ENCODE data around the gene CCDC120. TPM values are rescaled to one million over a fixed set of nuclear protein-coding genes. Genes with fewer than 3 reads are reported as not detected.

The CCDC120 gene
- total and polyA plus RNA-seq, 11 donors: 0.48 to 3.3 (median 1.1) TPM

- DNase-seq: peak; percentile 35 to 74 (median 63)
- 2 to 54% (median 14%) methylated on average over 40 to 77 of the region's 79 CpGs for WGBS, 4 donors
- intact Hi-C loops (cut with DNase I): loop anchor here in 1 of 10 donors (10.0 kb wide), 1 partner anchor 359 kb away; the partner anchor contains the start of gene SUV39H1
- H3K9me3 ChIP-seq: peaks cover 0 to 10% (median 0%) of the 10 kb centered on the region in 12 donors
- H3K36me3 ChIP-seq: no peaks in the 10 kb centered on the region
- H3K4me3 ChIP-seq: peak overlapping the region; percentile 35 to 78 (median 62)
- peaks cover 0 to 3% (median 0%) of the 10 kb centered on the region in 12 donors for H3K4me1 ChIP-seq
- peak in 3 of 4 donors; percentile 82 to 86 (median 83) for ATAC-seq
- no peak for TF ChIP-seq POLR2A (IDR thresholded peaks at IDR 0.05)
- no peak for TF ChIP-seq CTCF (IDR thresholded peaks at IDR 0.05)
- peak overlapping the region; percentile 31 to 88 (median 73) for H3K27ac ChIP-seq
- H3K27me3 ChIP-seq: no peaks in the 10 kb centered on the region
These were observed 5.4 kb upstream of the CCDC120 start for GRCh38 chrX:49053223-49054072.

- no peaks in the 10 kb centered on the region for H3K36me3 ChIP-seq
- TF ChIP-seq CTCF (IDR thresholded peaks at IDR 0.05) (no peak), POLR2A (IDR thresholded peaks at IDR 0.05) (no peak)
- DNase-seq (no peak), ATAC-seq (peak in 1 of 4 donors; percentile 6)
- no peaks in the 10 kb centered on the region for H3K27me3 ChIP-seq
- peaks cover 0 to 10% (median 0%) of the 10 kb centered on the region in 12 donors for H3K9me3 ChIP-seq
- H3K4me1 ChIP-seq: peaks cover 0 to 3% (median 0%) of the 10 kb centered on the region in 12 donors
- H3K4me3 ChIP-seq: peak overlapping the region in 11 of 12 donors; percentile 52 to 78 (median 63)
- H3K27ac ChIP-seq: peak overlapping the region; percentile 31 to 88 (median 73)
- intact Hi-C loops (cut with DNase I): loop anchor here in 1 of 10 donors (10.0 kb wide), 1 partner anchor 359 kb away; the partner anchor contains the start of gene SUV39H1
- WGBS, 4 donors: 81 to 93% (median 86%) methylated on average over 5 of the region's 5 CpGs
These were observed 4.6 kb upstream of the CCDC120 start for GRCh38 chrX:49054073-49054762.

- Histone ChIP-seq H3K27me3 (no peaks in the 10 kb centered on the region), H3K4me3 (no peak overlapping the region), H3K27ac (peak overlapping the region in 1 of 12 donors; percentile 13), H3K4me1 (no peaks in the 10 kb centered on the region), H3K36me3 (no peaks in the 10 kb centered on the region), H3K9me3 (peaks cover 0 to 5% (median 0%) of the 10 kb centered on the region in 12 donors)
- no peak for DNase-seq
- TF ChIP-seq POLR2A (IDR thresholded peaks at IDR 0.05) (no peak), CTCF (IDR thresholded peaks at IDR 0.05) (no peak)
- no peak for ATAC-seq
- intact Hi-C loops (cut with DNase I): loop anchor here in 1 of 10 donors (10.0 kb wide), 1 partner anchor 364 kb away; the partner anchor contains the start of gene SUV39H1
- 60 to 85% (median 69%) methylated on average over 6 of the region's 6 CpGs for WGBS, 4 donors
These were observed 402 bp downstream of the CCDC120 start for GRCh38 chrX:49059201-49059600.
